CD14-positive monocyte (primary cell): ENCODE results near the gene TJP1. TPM values are rescaled to one million over a fixed set of nuclear protein-coding genes. Genes with fewer than 3 reads are reported as not detected.

Source experiments
- DNase-seq, 3 donors: peaks; one replicate each; pipeline ENCODE4 v3.0.0-alpha.2; 2011 to 2022
- H2AFZ ChIP-seq: 2 replicates; pipeline ENCODE4 v1.6.0; 2012; ENCODE audit warnings: mild to moderate bottlenecking, low read depth, low read length, inconsistent platforms; ENCODE audit not compliant: insufficient read depth, poor library complexity, severe bottlenecking
- H3K27ac ChIP-seq, 2 donors: 1 replicate in 1 of 2; 2 replicates in 1 of 2; pipeline ENCODE4 v1.5.1; 2012 to 2013; ENCODE audit warnings: low read length in 2 of 2, control low read depth in 1 of 2, inconsistent platforms in 1 of 2, low read depth in 1 of 2, mild to moderate bottlenecking in 1 of 2
- H3K27me3 ChIP-seq, 2 donors: one replicate each; pipeline versions ENCODE4 v1.6.0 to v1.6.1; 2011 to 2013; ENCODE audit warnings: low read length in 2 of 2; ENCODE audit not compliant: control insufficient read depth in 2 of 2, insufficient read depth in 2 of 2
- H3K36me3 ChIP-seq, 2 donors: replicated peaks in 1 of 2; 1 replicate in 1 of 2; 2 replicates in 1 of 2; pipeline versions ENCODE4 v1.5.1 to v1.6.1; 2012 to 2013; ENCODE audit warnings: low read length in 2 of 2, control low read depth in 1 of 2, inconsistent platforms in 1 of 2, mild to moderate bottlenecking in 1 of 2; ENCODE audit not compliant: insufficient read depth in 2 of 2, control insufficient read depth in 1 of 2
- H3K4me1 ChIP-seq, 2 donors: 1 replicate in 1 of 2; 2 replicates in 1 of 2; pipeline versions ENCODE4 v1.5.1 to v1.6.1; 2012 to 2013; ENCODE audit warnings: low read length in 2 of 2, control low read depth in 1 of 2, inconsistent platforms in 1 of 2, mild to moderate bottlenecking in 1 of 2, moderate library complexity in 1 of 2; ENCODE audit not compliant: insufficient read depth in 2 of 2, control insufficient read depth in 1 of 2
- H3K4me2 ChIP-seq: replicated peaks from 2 replicates; pipeline ENCODE3; 2012; ENCODE audit warnings: low read length, moderate library complexity, mild to moderate bottlenecking; ENCODE audit not compliant: poor library complexity, severe bottlenecking; ENCODE audit errors: extremely low read depth
- H3K4me3 ChIP-seq, 3 experiments: fragments of 200-600 bp in 1 of 3; sonication (generic) in 1 of 3; replicated peaks in 1 of 3; 1 replicate in 2 of 3; 2 replicates in 1 of 3; pipeline ENCODE4 v1.5.1; 2011 to 2013; ENCODE audit warnings: low read length in 3 of 3, mild to moderate bottlenecking in 3 of 3, control low read depth in 2 of 3, low read depth in 2 of 3, inconsistent platforms in 1 of 3, moderate library complexity in 1 of 3
- H3K79me2 ChIP-seq: 2 replicates; pipeline ENCODE4 v1.6.0; 2012; ENCODE audit warnings: mild to moderate bottlenecking, control low read depth, inconsistent platforms, low read length, moderate library complexity; ENCODE audit not compliant: insufficient read depth
- H3K9ac ChIP-seq: 2 replicates; pipeline ENCODE4 v1.6.0; 2017; ENCODE audit warnings: low read length, mild to moderate bottlenecking; ENCODE audit not compliant: insufficient read depth, poor library complexity, severe bottlenecking
- H3K9me3 ChIP-seq, 2 donors: replicated peaks in 1 of 2; 1 replicate in 1 of 2; 2 replicates in 1 of 2; pipeline versions ENCODE4 v1.5.1 to v1.6.1; 2012 to 2013; ENCODE audit warnings: low read length in 2 of 2, control low read depth in 1 of 2; ENCODE audit not compliant: control insufficient read depth in 1 of 2, insufficient read depth in 1 of 2
- H4K20me1 ChIP-seq: 2 replicates; pipeline ENCODE4 v1.6.0; 2012; ENCODE audit warnings: mild to moderate bottlenecking, low read length, control low read depth, moderate library complexity; ENCODE audit not compliant: insufficient read depth
- H3K27ac Mint-ChIP-seq, 7 donors: one replicate each; pipeline ENCODE4 v1.8.0; 2020; ENCODE audit warnings: mild to moderate bottlenecking in 7 of 7, mixed read lengths in 7 of 7, moderate library complexity in 6 of 7, inconsistent platforms in 2 of 7
- H3K27me3 Mint-ChIP-seq, 3 donors: one replicate each; pipeline ENCODE4 v1.8.0; 2021 to 2022; ENCODE audit warnings: low read depth in 3 of 3, mild to moderate bottlenecking in 3 of 3, mixed read lengths in 3 of 3, moderate library complexity in 3 of 3, inconsistent platforms in 1 of 3
- H3K36me3 Mint-ChIP-seq, 2 donors: one replicate each; pipeline ENCODE4 v1.8.0; 2020; ENCODE audit warnings: mixed read lengths in 2 of 2, inconsistent platforms in 1 of 2, mild to moderate bottlenecking in 1 of 2
- H3K4me1 Mint-ChIP-seq: one replicate; pipeline ENCODE4 v1.8.0; 2020; ENCODE audit warnings: mild to moderate bottlenecking, mixed read lengths
- H3K4me3 Mint-ChIP-seq, 2 donors: one replicate each; pipeline ENCODE4 v1.8.0; 2020; ENCODE audit warnings: mild to moderate bottlenecking in 2 of 2, mixed read lengths in 2 of 2, moderate library complexity in 1 of 2
- H3K9me3 Mint-ChIP-seq, 7 donors: one replicate each; pipeline ENCODE4 v1.8.0; 2020 to 2022; ENCODE audit warnings: mixed read lengths in 7 of 7, mild to moderate bottlenecking in 6 of 7, moderate library complexity in 6 of 7, inconsistent platforms in 2 of 7
- CTCF ChIP-seq: fragments of 200-600 bp; IDR thresholded peaks from one replicate; pipeline ENCODE4 v1.8.0; 2022; ENCODE audit warnings: antibody characterized with exemption, mild to moderate bottlenecking
- WGBS: methylation state at CpG from one replicate; pipeline ENCODE4 v1.1.5; 2013; ENCODE audit warnings: missing lambda C conversion rate; ENCODE audit not compliant: insufficient coverage; 5-methylcytosine and 5-hydroxymethylcytosine counted together
- intact Hi-C, 2 donors: fragments of 100-400 bp; cut with micrococcal nuclease; formaldehyde crosslinking; loops; one replicate each; pipeline versions ENCODE4 v1.15.0 to v1.15.1; 2023
- polyA plus RNA-seq, 3 donors: library from polyadenylated mRNA; depleted of rRNA in 1 of 3; unstranded in 2 of 3; stranded (reverse) in 1 of 3; fragments of 300-500 nt in 2 of 3; fragments of >200 nt in 1 of 3; fragmentation: Illumina TruSeq in 2 of 3; gene quantifications; 1 replicate in 2 of 3; 2 replicates in 1 of 3; pipeline ENCODE4 v1.2.3, GENCODE V29; 2012 to 2021

Gene TJP1
- polyA plus RNA-seq, 3 donors: not detected

GRCh38 chr15:29778382-29778781, 43.9 kb downstream of the TJP1 start:
- H3K4me3 ChIP-seq: no peak overlapping the region
- Mint-ChIP-seq H3K4me3 (no peak overlapping the region), H3K4me1 (no peaks in the 10 kb centered on the region), H3K27me3 (peaks cover 6 to 16% (median 7%) of the 10 kb centered on the region in 3 donors), H3K9me3 (peaks cover 0 to 3% (median 0%) of the 10 kb centered on the region in 7 donors), H3K27ac (no peak overlapping the region), H3K36me3 (no peaks in the 10 kb centered on the region)
- H2AFZ ChIP-seq: no peak overlapping the region
- TF ChIP-seq CTCF: no peak
- H3K79me2 ChIP-seq: no peaks in the 10 kb centered on the region
- H3K4me1 ChIP-seq: no peaks in the 10 kb centered on the region
- no peaks in the 10 kb centered on the region for H3K27me3 ChIP-seq
- no peak overlapping the region for H3K9ac ChIP-seq
- no peaks in the 10 kb centered on the region for H3K9me3 ChIP-seq
- intact Hi-C loops: no loop called here
- no peak overlapping the region for H3K27ac ChIP-seq
- no peak for DNase-seq
- no peak overlapping the region for H3K4me2 ChIP-seq
- no peaks in the 10 kb centered on the region for H4K20me1 ChIP-seq
- H3K36me3 ChIP-seq: no peaks in the 10 kb centered on the region

DNA sequence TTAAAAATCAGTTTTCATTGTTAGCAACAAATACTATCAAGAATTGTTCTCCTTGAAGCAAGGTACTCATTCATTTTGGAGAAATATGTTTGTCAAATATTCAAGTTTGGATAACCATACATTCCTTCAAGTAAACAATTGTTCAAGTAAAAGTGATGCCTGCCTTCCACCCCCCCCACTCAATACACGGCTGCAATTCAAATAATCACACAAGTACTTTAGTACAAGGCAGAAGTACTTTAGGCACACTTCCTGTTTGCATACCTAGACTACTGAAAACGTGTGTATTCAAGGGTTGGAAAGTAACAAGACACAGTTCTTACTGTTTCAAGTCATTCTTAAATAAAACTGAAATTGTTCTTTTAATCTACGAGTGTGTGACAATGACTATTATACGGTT, 45.4 kb downstream of the TJP1 start:
- no peak for TF ChIP-seq CTCF
- no peaks in the 10 kb centered on the region for H3K79me2 ChIP-seq
- no peak overlapping the region for H2AFZ ChIP-seq
- no peaks in the 10 kb centered on the region for H3K36me3 Mint-ChIP-seq
- no peak overlapping the region for H3K27ac ChIP-seq
- H4K20me1 ChIP-seq: no peaks in the 10 kb centered on the region
- H3K4me1 Mint-ChIP-seq: no peaks in the 10 kb centered on the region
- intact Hi-C loops: no loop called here
- H3K4me1 ChIP-seq: no peaks in the 10 kb centered on the region
- DNase-seq: no peak
- no peaks in the 10 kb centered on the region for H3K9me3 ChIP-seq
- peaks cover 5 to 16% (median 6%) of the 10 kb centered on the region in 3 donors for H3K27me3 Mint-ChIP-seq
- 48% methylated on average over 2 of the region's 4 CpGs for WGBS
- no peak overlapping the region for H3K9ac ChIP-seq
- H3K4me2 ChIP-seq: no peak overlapping the region
- H3K4me3 ChIP-seq: no peak overlapping the region
- H3K36me3 ChIP-seq: no peaks in the 10 kb centered on the region
- no peaks in the 10 kb centered on the region for H3K27me3 ChIP-seq
- H3K4me3 Mint-ChIP-seq: no peak overlapping the region
- H3K9me3 Mint-ChIP-seq: peaks cover 0 to 3% (median 0%) of the 10 kb centered on the region in 7 donors
- no peak overlapping the region for H3K27ac Mint-ChIP-seq
